ENCODE measurements around the gene TGFBR2. TPM values are rescaled to one million over a fixed set of nuclear protein-coding genes. Genes with fewer than 3 reads are reported as not detected.
A peak's percentile ranks its signal among the peaks of the same experiment; 100 is the strongest.

TGFBR2 gene
- total RNA-seq, 1 donor from 2014 or later = 632 TPM

- peak; percentile 62 for DNase-seq
Observed at GRCh38 chr3:30720586-30721313, 114.3 kb downstream of the TGFBR2 start.

- no peak for DNase-seq
Observed at GRCh38 chr3:30721314-30721634, 114.9 kb downstream of the TGFBR2 start.

GRCh38 chr3:30723211-30723610, 116.8 kb downstream of the TGFBR2 start:
- no peak for DNase-seq

GRCh38 chr3:30724863-30725262, 118.5 kb downstream of the TGFBR2 start:
- no peak for DNase-seq

GRCh38 chr3:30728143-30728542, 121.7 kb downstream of the TGFBR2 start:
- no peak for DNase-seq

GRCh38 chr3:30729512-30729911, 123.1 kb downstream of the TGFBR2 start:
- no peak for DNase-seq

GRCh38 chr3:30729936-30730335, 123.5 kb downstream of the TGFBR2 start:
- no peak for DNase-seq

GRCh38 chr3:30730967-30731366, 124.6 kb downstream of the TGFBR2 start:
- DNase-seq = no peak

GRCh38 chr3:30733209-30733608, 126.8 kb downstream of the TGFBR2 start:
- DNase-seq = no peak

GRCh38 chr3:30733696-30734095, 127.3 kb downstream of the TGFBR2 start:
- no peak for DNase-seq

GRCh38 chr3:30737743-30738499, 131.5 kb downstream of the TGFBR2 start:
- no peak for DNase-seq

- DNase-seq = no peak
Observed at GRCh38 chr3:30738605-30739004, 132.2 kb downstream of the TGFBR2 start.

- no peak for DNase-seq
Observed at GRCh38 chr3:30741889-30742288, 135.5 kb downstream of the TGFBR2 start.

- DNase-seq = no peak
Observed at GRCh38 chr3:30742796-30743619, 136.6 kb downstream of the TGFBR2 start.
